Measurements from ENCODE around the gene CCDC3.

Gene CCDC3

GRCh38 chr10:12938271-12938670 is 63.2 kb downstream of the CCDC3 start:
- no peak for TF ChIP-seq CEBPB (IDR thresholded peaks at IDR 0.05)
- no peak for TF ChIP-seq TCF12 (IDR thresholded peaks at IDR 0.05; ENCODE audit: low read depth)
- TF ChIP-seq USF1 (IDR thresholded peaks at IDR 0.05): no peak
- no peak for TF ChIP-seq FOXM1 (IDR thresholded peaks at IDR 0.05; ENCODE audit: borderline replicate concordance, low read depth)
- no peak for TF ChIP-seq ZBTB7A (IDR thresholded peaks at IDR 0.05; ENCODE audit: low read depth)
- TF ChIP-seq RAD21 (IDR thresholded peaks at IDR 0.05; ENCODE audit: low read depth): no peak
- no peak for TF ChIP-seq YY1 (IDR thresholded peaks at IDR 0.05; ENCODE audit: low read depth)
- no peak for TF ChIP-seq TEAD4 (IDR thresholded peaks at IDR 0.05)
- no peak for TF ChIP-seq NFIC (IDR thresholded peaks at IDR 0.05)

GRCh38 chr10:12937527-12937926 is 64.0 kb downstream of the CCDC3 start:
- no peak for TF ChIP-seq MAX (IDR thresholded peaks at IDR 0.05)
- TF ChIP-seq USF1 (IDR thresholded peaks at IDR 0.05): no peak
- no peak for TF ChIP-seq CEBPB (IDR thresholded peaks at IDR 0.05)
- no peak for TF ChIP-seq EGR1 (IDR thresholded peaks at IDR 0.05)
- no peak for TF ChIP-seq TEAD4 (IDR thresholded peaks at IDR 0.05)
- no peak for TF ChIP-seq FOXM1 (IDR thresholded peaks at IDR 0.05; ENCODE audit: borderline replicate concordance, low read depth)
- no peak for TF ChIP-seq ZBTB7A (IDR thresholded peaks at IDR 0.05; ENCODE audit: low read depth)
- no peak for TF ChIP-seq REST (IDR thresholded peaks at IDR 0.05; ENCODE audit: low read depth)
- no peak for TF ChIP-seq CREB1 (IDR thresholded peaks at IDR 0.05; ENCODE audit: low read depth)
- TF ChIP-seq YY1 (IDR thresholded peaks at IDR 0.05; ENCODE audit: low read depth): no peak
- TF ChIP-seq NFIC (IDR thresholded peaks at IDR 0.05): no peak
- no peak for TF ChIP-seq RAD21 (IDR thresholded peaks at IDR 0.05; ENCODE audit: low read depth)
- no peak for TF ChIP-seq EP300 (IDR thresholded peaks at IDR 0.05; ENCODE audit: borderline replicate concordance)
- TF ChIP-seq TAF1 (IDR thresholded peaks at IDR 0.05; ENCODE audit: low read depth): no peak

- TF ChIP-seq EP300 (IDR thresholded peaks at IDR 0.05; ENCODE audit: borderline replicate concordance) (no peak), EGR1 (IDR thresholded peaks at IDR 0.05) (no peak)
Observed at GRCh38 chr10:12934777-12935176, 66.7 kb downstream of the CCDC3 start.

GRCh38 chr10:12929381-12929780 is 72.1 kb downstream of the CCDC3 start:
- TF ChIP-seq ZBTB7A (IDR thresholded peaks at IDR 0.05; ENCODE audit: low read depth) (no peak), FOXM1 (IDR thresholded peaks at IDR 0.05; ENCODE audit: borderline replicate concordance, low read depth) (no peak), TAF1 (IDR thresholded peaks at IDR 0.05; ENCODE audit: low read depth) (no peak), RAD21 (IDR thresholded peaks at IDR 0.05; ENCODE audit: low read depth) (no peak), NFIC (IDR thresholded peaks at IDR 0.05) (no peak), TCF12 (IDR thresholded peaks at IDR 0.05; ENCODE audit: low read depth) (no peak), MAX (IDR thresholded peaks at IDR 0.05) (no peak), TEAD4 (IDR thresholded peaks at IDR 0.05) (no peak), USF1 (IDR thresholded peaks at IDR 0.05) (no peak), CEBPB (IDR thresholded peaks at IDR 0.05) (no peak), EGR1 (IDR thresholded peaks at IDR 0.05) (no peak), EP300 (IDR thresholded peaks at IDR 0.05; ENCODE audit: borderline replicate concordance) (no peak), YY1 (IDR thresholded peaks at IDR 0.05; ENCODE audit: low read depth) (no peak), REST (IDR thresholded peaks at IDR 0.05; ENCODE audit: low read depth) (no peak)

- TF ChIP-seq USF1 (IDR thresholded peaks at IDR 0.05) (no peak), TCF12 (IDR thresholded peaks at IDR 0.05; ENCODE audit: low read depth) (no peak), REST (IDR thresholded peaks at IDR 0.05; ENCODE audit: low read depth) (no peak), EGR1 (IDR thresholded peaks at IDR 0.05) (no peak), RAD21 (IDR thresholded peaks at IDR 0.05; ENCODE audit: low read depth) (no peak), CEBPB (IDR thresholded peaks at IDR 0.05) (no peak), MAX (IDR thresholded peaks at IDR 0.05) (no peak)
Observed at GRCh38 chr10:12928571-12928970, 72.9 kb downstream of the CCDC3 start.

Data from Ishikawa (cell line).